Natural killer cell (primary cell): ENCODE measurements around the gene GATAD1. TPM values are rescaled to one million over a fixed set of nuclear protein-coding genes. Genes with fewer than 3 reads are reported as not detected.
A peak's percentile ranks its signal among the peaks of the same experiment; 100 is the strongest.

Source experiments
- ATAC-seq, 3 donors: fragments of 150-1000 bp in 2 of 3; fragments of 200-7000 bp in 1 of 3; cut with Tn5 transposase; 1 replicate in 1 of 3; 2 replicates in 2 of 3; pipeline ENCODE4 v1.10.0; 2021; ENCODE audit warnings: mild to moderate bottlenecking in 2 of 3, moderate library complexity in 2 of 3
- DNase-seq, 2 donors: peaks; one replicate each; pipeline versions ENCODE4 v3.0.0 to v3.0.0-alpha.2; 2013 to 2021; ENCODE audit warnings: mixed read lengths in 1 of 2
- H3K27ac ChIP-seq: one replicate; pipeline ENCODE4 v1.5.1; 2013; ENCODE audit warnings: mild to moderate bottlenecking, low read length
- H3K27me3 ChIP-seq: one replicate; pipeline ENCODE4 v1.6.1; 2013; ENCODE audit warnings: low read length; ENCODE audit not compliant: control insufficient read depth, insufficient read depth
- H3K36me3 ChIP-seq: one replicate; pipeline ENCODE4 v1.6.1; 2013; ENCODE audit warnings: low read length; ENCODE audit not compliant: control insufficient read depth, insufficient read depth
- H3K4me1 ChIP-seq: one replicate; pipeline ENCODE4 v1.6.1; 2013; ENCODE audit warnings: low read length; ENCODE audit not compliant: control insufficient read depth, insufficient read depth
- H3K4me3 ChIP-seq: one replicate; pipeline ENCODE4 v1.5.1; 2013; ENCODE audit warnings: low read length
- H3K9me3 ChIP-seq: one replicate; pipeline ENCODE4 v1.6.1; 2013; ENCODE audit warnings: low read length; ENCODE audit not compliant: control insufficient read depth, insufficient read depth
- H3K27ac Mint-ChIP-seq, 2 donors: one replicate each; pipeline ENCODE4 v1.8.0; 2022; ENCODE audit warnings: mild to moderate bottlenecking in 2 of 2, mixed read lengths in 2 of 2, moderate library complexity in 1 of 2
- H3K27me3 Mint-ChIP-seq, 2 donors: one replicate each; pipeline ENCODE4 v1.8.0; 2022; ENCODE audit warnings: low read depth in 2 of 2, mixed read lengths in 2 of 2
- H3K36me3 Mint-ChIP-seq: one replicate; pipeline ENCODE4 v1.8.0; 2022; ENCODE audit warnings: mixed read lengths
- H3K4me1 Mint-ChIP-seq, 2 donors: one replicate each; pipeline ENCODE4 v1.8.0; 2022; ENCODE audit warnings: mixed read lengths in 2 of 2
- H3K4me3 Mint-ChIP-seq: one replicate; pipeline ENCODE4 v1.8.0; 2022; ENCODE audit warnings: mild to moderate bottlenecking, moderate library complexity, mixed read lengths
- H3K9me3 Mint-ChIP-seq, 2 donors: one replicate each; pipeline ENCODE4 v1.8.0; 2022; ENCODE audit warnings: mixed read lengths in 2 of 2
- WGBS: methylation state at CpG from one replicate; pipeline ENCODE4 v1.1.7; 2013; ENCODE audit warnings: missing lambda C conversion rate; ENCODE audit not compliant: insufficient coverage; 5-methylcytosine and 5-hydroxymethylcytosine counted together
- intact Hi-C: fragments of 100-400 bp; cut with micrococcal nuclease; formaldehyde crosslinking; loops from one replicate; pipeline ENCODE4 v1.14.2; 2022
- total RNA-seq, 4 donors: library from RNA; stranded (reverse); fragments of 120-200 nt in 1 of 4; gene quantifications; one replicate each; pipeline versions ENCODE4 v1.2.3 to v1.2.4, GENCODE V29; 2013 to 2022
- TF ChIP-seq, protein P1 (sequence below): fragments of 200-600 bp; IDR thresholded peaks from one replicate; pipeline ENCODE4 v1.8.0; 2022; ENCODE audit warnings: antibody characterized with exemption

The GATAD1 gene
- 10 to 100 TPM; 32.5 to 43.3 (median 35.0) TPM for total RNA-seq
- 53.4 TPM for total RNA-seq (2013)

DNA sequence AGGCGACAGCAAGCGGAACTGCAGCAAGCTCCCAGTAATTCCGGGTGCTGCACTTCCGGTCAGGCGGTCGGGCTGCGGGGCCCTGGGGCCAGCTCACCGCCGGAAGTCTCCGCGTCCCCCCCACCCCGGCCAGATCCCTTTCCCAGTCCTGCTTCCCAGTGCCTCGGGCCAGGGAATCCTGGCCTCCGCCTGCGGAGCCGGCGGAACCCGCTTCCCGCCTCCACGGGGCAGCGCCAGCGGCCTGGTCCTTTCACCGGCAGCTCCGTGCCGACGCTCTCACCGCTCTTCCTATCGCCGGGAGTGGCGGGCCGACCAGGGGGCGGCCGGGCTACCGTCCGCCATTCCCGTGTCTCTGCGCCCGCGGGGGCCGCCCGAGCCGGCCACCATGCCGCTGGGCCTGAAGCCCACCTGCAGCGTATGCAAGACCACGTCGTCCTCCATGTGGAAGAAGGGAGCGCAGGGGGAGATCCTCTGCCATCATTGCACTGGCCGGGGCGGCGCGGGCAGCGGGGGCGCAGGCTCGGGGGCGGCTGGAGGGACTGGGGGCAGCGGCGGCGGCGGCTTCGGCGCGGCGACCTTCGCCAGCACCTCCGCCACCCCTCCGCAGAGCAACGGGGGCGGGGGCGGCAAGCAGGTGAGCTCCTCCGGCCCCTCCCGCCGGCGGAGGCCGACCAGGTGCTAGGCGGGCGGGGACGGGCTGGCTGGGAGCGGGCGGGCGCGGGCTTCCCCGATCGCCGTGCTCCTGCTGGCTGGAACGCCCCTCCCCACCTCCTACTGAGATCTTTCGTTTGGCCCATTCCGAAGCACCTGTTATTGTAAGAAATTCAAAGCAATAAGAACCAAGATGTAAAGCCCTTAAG, at the start of gene GATAD1:
Gene GATAD1 (plus strand): TSS at position 138 of the 860 bp plus-strand sequence. CDS start 248 bp downstream, at position 386.
- H3K4me1 Mint-ChIP-seq: peaks cover 6 to 9% of the 10 kb centered on the region in 2 donors
- no peaks in the 10 kb centered on the region for H3K9me3 Mint-ChIP-seq
- DNase-seq (peak; percentile 80 to 91), ATAC-seq (peak; percentile 84 to 94 (median 89))
- no peaks in the 10 kb centered on the region for H3K27me3 Mint-ChIP-seq
- TF ChIP-seq, protein P1, sequence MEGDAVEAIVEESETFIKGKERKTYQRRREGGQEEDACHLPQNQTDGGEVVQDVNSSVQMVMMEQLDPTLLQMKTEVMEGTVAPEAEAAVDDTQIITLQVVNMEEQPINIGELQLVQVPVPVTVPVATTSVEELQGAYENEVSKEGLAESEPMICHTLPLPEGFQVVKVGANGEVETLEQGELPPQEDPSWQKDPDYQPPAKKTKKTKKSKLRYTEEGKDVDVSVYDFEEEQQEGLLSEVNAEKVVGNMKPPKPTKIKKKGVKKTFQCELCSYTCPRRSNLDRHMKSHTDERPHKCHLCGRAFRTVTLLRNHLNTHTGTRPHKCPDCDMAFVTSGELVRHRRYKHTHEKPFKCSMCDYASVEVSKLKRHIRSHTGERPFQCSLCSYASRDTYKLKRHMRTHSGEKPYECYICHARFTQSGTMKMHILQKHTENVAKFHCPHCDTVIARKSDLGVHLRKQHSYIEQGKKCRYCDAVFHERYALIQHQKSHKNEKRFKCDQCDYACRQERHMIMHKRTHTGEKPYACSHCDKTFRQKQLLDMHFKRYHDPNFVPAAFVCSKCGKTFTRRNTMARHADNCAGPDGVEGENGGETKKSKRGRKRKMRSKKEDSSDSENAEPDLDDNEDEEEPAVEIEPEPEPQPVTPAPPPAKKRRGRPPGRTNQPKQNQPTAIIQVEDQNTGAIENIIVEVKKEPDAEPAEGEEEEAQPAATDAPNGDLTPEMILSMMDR: peak; percentile 29
- intact Hi-C loops: loop anchor here (1.0 to 10.0 kb wide), 10 partner anchors 23 to 1990 kb away; partner anchors contain the start of genes AKAP9, ANKIB1, CYP51A1 and KRIT1
- H3K27me3 ChIP-seq: no peaks in the 10 kb centered on the region
- H3K4me3 Mint-ChIP-seq: peak within 1 kb of the TSS; percentile 93
- H3K27ac Mint-ChIP-seq: peak within 1 kb of the TSS; percentile 90 to 98
- H3K27ac ChIP-seq: peak within 1 kb of the TSS; percentile 97
- WGBS: under 1% methylated on average over 87 of the region's 87 CpGs
- peaks cover 27% of the 10 kb centered on the region for H3K36me3 ChIP-seq
- H3K9me3 ChIP-seq: no peaks in the 10 kb centered on the region
- peaks cover 7% of the 10 kb centered on the region for H3K36me3 Mint-ChIP-seq
- H3K4me1 ChIP-seq: peaks cover 6% of the 10 kb centered on the region
- peak within 1 kb of the TSS; percentile 92 for H3K4me3 ChIP-seq

- TF ChIP-seq, protein P1: no peak
- DNase-seq (no peak), ATAC-seq (no peak)
- H3K4me3 Mint-ChIP-seq: no peak overlapping the region
- no peaks in the 10 kb centered on the region for H3K9me3 Mint-ChIP-seq
- H3K27ac Mint-ChIP-seq: no peak overlapping the region
- H3K4me1 Mint-ChIP-seq: no peaks in the 10 kb centered on the region
- H3K36me3 Mint-ChIP-seq: peaks cover 15% of the 10 kb centered on the region
- Histone ChIP-seq H3K9me3 (no peaks in the 10 kb centered on the region), H3K27ac (no peak overlapping the region), H3K27me3 (no peaks in the 10 kb centered on the region), H3K4me1 (no peaks in the 10 kb centered on the region), H3K36me3 (peaks cover 36% of the 10 kb centered on the region), H3K4me3 (no peak overlapping the region)
- no peaks in the 10 kb centered on the region for H3K27me3 Mint-ChIP-seq
- intact Hi-C loops: no loop called here
- 97% methylated on average over 5 of the region's 6 CpGs for WGBS
Measured at GRCh38 chr7:92397542-92397941, 49.7 kb upstream of the GATAD1 start.

DNA sequence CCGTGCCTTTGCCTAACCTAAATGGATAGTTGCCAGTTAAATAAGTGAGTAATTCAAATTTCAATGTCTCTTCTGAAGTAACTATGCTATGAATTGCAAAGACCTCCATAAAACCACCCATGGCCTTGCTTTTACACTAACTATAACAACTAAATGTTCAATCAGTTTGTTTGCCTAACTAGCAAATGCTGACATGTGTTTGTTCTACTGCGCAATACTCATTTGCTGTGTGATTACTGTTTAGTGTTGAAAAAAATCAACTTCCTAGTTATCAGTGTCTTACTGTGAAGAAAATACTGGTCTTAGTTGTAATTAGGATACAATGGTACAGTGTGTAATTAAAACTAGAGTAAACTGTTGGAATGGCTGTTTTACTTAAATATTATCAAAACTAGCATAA, 47.3 kb upstream of the GATAD1 start:
- peaks cover 19 to 21% of the 10 kb centered on the region in 2 donors for H3K4me1 Mint-ChIP-seq
- peaks cover 15% of the 10 kb centered on the region for H3K36me3 Mint-ChIP-seq
- Histone ChIP-seq H3K27ac (no peak overlapping the region), H3K27me3 (no peaks in the 10 kb centered on the region), H3K4me3 (no peak overlapping the region), H3K4me1 (peaks cover 12% of the 10 kb centered on the region), H3K9me3 (no peaks in the 10 kb centered on the region), H3K36me3 (peaks cover 31% of the 10 kb centered on the region)
- intact Hi-C loops: no loop called here
- no peaks in the 10 kb centered on the region for H3K27me3 Mint-ChIP-seq
- DNase-seq: no peak
- no peak overlapping the region for H3K27ac Mint-ChIP-seq
- H3K9me3 Mint-ChIP-seq: no peaks in the 10 kb centered on the region
- WGBS: 100% methylated on average over 2 of the region's 2 CpGs
- no peak for ATAC-seq
- no peak overlapping the region for H3K4me3 Mint-ChIP-seq
- TF ChIP-seq, protein P1: no peak
